Liver (tissue), 9 donors: ENCODE measurements around the gene MYO3B. TPM values are rescaled to one million over a fixed set of nuclear protein-coding genes. Genes with fewer than 3 reads are reported as not detected.

Experiments
- DNase-seq: peaks from one replicate; pipeline ENCODE4 v3.0.0-alpha.2; 2017; ENCODE audit warnings: low spot score
- H3K27ac ChIP-seq, 2 donors: one replicate each; pipeline ENCODE4 v1.7.0; 2013; ENCODE audit warnings: inconsistent platforms in 2 of 2, low read length in 2 of 2, control low read depth in 1 of 2, low read depth in 1 of 2, mild to moderate bottlenecking in 1 of 2
- H3K27me3 ChIP-seq, 4 donors: one replicate each; pipeline versions ENCODE4 v1.6.1 to v1.7.0; 2013; ENCODE audit warnings: low read length in 3 of 4, inconsistent platforms in 1 of 4, mild to moderate bottlenecking in 1 of 4, moderate library complexity in 1 of 4; ENCODE audit not compliant: control insufficient read depth in 4 of 4, insufficient read depth in 4 of 4
- H3K36me3 ChIP-seq, 4 donors: one replicate each; pipeline versions ENCODE4 v1.6.1 to v1.7.0; 2013; ENCODE audit warnings: low read length in 3 of 4, mild to moderate bottlenecking in 3 of 4, low read depth in 1 of 4, moderate library complexity in 1 of 4; ENCODE audit not compliant: control insufficient read depth in 4 of 4, insufficient read depth in 3 of 4
- H3K4me1 ChIP-seq, 4 donors: one replicate each; pipeline versions ENCODE4 v1.6.1 to v1.7.0; 2013; ENCODE audit warnings: low read length in 3 of 4, mild to moderate bottlenecking in 3 of 4, moderate library complexity in 1 of 4; ENCODE audit not compliant: control insufficient read depth in 4 of 4, insufficient read depth in 4 of 4
- H3K4me3 ChIP-seq, 3 donors: one replicate each; pipeline versions ENCODE4 v1.6.1 to v1.7.0; 2013; ENCODE audit warnings: low read length in 3 of 3, control low read depth in 1 of 3, low read depth in 1 of 3, mild to moderate bottlenecking in 1 of 3
- H3K9ac ChIP-seq, 2 donors: one replicate each; pipeline ENCODE4 v1.7.0; 2013; ENCODE audit warnings: low read length in 2 of 2, mild to moderate bottlenecking in 2 of 2, moderate library complexity in 2 of 2, control low read depth in 1 of 2, low read depth in 1 of 2
- H3K9me3 ChIP-seq, 4 donors: one replicate each; pipeline versions ENCODE4 v1.6.1 to v1.7.0; 2013; ENCODE audit warnings: low read length in 3 of 4; ENCODE audit not compliant: control insufficient read depth in 4 of 4
- ATF3 ChIP-seq: IDR thresholded peaks from 2 replicates; pipeline ENCODE4 v1.6.1; 2016; ENCODE audit warnings: antibody characterized with exemption
- EGR1 ChIP-seq, 2 donors: IDR thresholded peaks; 2 replicates each; pipeline ENCODE4 v1.6.1; 2016 to 2018; ENCODE audit warnings: antibody characterized with exemption in 2 of 2, low read depth in 2 of 2
- FOXA1 ChIP-seq: IDR thresholded peaks from 2 replicates; pipeline ENCODE4 v1.6.1; 2016; ENCODE audit warnings: antibody characterized with exemption
- FOXA2 ChIP-seq: IDR thresholded peaks from 2 replicates; pipeline ENCODE4 v1.6.1; 2016; ENCODE audit warnings: antibody characterized with exemption
- GABPA ChIP-seq, 2 donors: IDR thresholded peaks in 1 of 2; conservative IDR thresholded peaks in 1 of 2; 2 replicates each; pipeline ENCODE4 v1.6.1; 2016; ENCODE audit warnings: antibody characterized with exemption in 2 of 2, mild to moderate bottlenecking in 1 of 2, moderate library complexity in 1 of 2
- HNF4G ChIP-seq: IDR thresholded peaks from 2 replicates; pipeline ENCODE4 v1.6.1; 2016; ENCODE audit warnings: antibody characterized with exemption
- NR2F2 ChIP-seq: IDR thresholded peaks from 2 replicates; pipeline ENCODE4 v1.6.1; 2016; ENCODE audit warnings: antibody characterized with exemption
- RAD21 ChIP-seq, 2 donors: IDR thresholded peaks; 2 replicates each; pipeline ENCODE4 v1.6.1; 2016; ENCODE audit warnings: antibody characterized with exemption in 2 of 2, mild to moderate bottlenecking in 2 of 2
- SP1 ChIP-seq: IDR thresholded peaks from 2 replicates; pipeline ENCODE4 v1.6.1; 2018; ENCODE audit warnings: antibody characterized with exemption, mild to moderate bottlenecking
- YY1 ChIP-seq: IDR thresholded peaks from 2 replicates; pipeline ENCODE4 v1.6.1; 2016; ENCODE audit warnings: antibody characterized with exemption, mild to moderate bottlenecking
- ZBTB33 ChIP-seq: IDR thresholded peaks from 2 replicates; pipeline ENCODE4 v1.6.1; 2016; ENCODE audit warnings: antibody characterized with exemption
- WGBS: extraction: QIAGEN DNeasy Blood & Tissue Kit; methylation state at CpG from one replicate; pipeline ENCODE4 v1.1.7; 2013; 5-methylcytosine and 5-hydroxymethylcytosine counted together
- polyA plus RNA-seq, 2 donors: library from polyadenylated mRNA; stranded (reverse) in 1 of 2; unstranded in 1 of 2; fragments of 200-250 nt in 1 of 2; fragments of >200 nt in 1 of 2; fragmentation: Nextera tagmentation in 1 of 2; extraction: Ambion mirVana in 1 of 2; gene quantifications; one replicate each; pipeline versions ENCODE4 v1.2.1 to v1.2.3, GENCODE V29; 2013 to 2015
- total RNA-seq, 2 donors: library from RNA; depleted of rRNA; stranded (reverse); fragments of >200 nt; gene quantifications; one replicate each; pipeline ENCODE4 v1.2.3, GENCODE V29; 2014
- TF ChIP-seq, protein P1 (sequence below): IDR thresholded peaks from 2 replicates; pipeline ENCODE4 v1.6.1; 2016; ENCODE audit warnings: antibody characterized with exemption
- TF ChIP-seq, protein P2 (sequence below): fragments of 150-350 bp; IDR thresholded peaks from 2 replicates; pipeline ENCODE4 v1.5.1; 2017; ENCODE audit warnings: improper control_type of control experiment, low read depth, low read length; ENCODE audit not compliant: missing input control
- donor health status: healthy.
- donor health status: healthy.
- donor health status: healthy.
- donor health status: healthy.
- donor health status: healthy.

The MYO3B gene
- total and polyA plus RNA-seq, 4 donors: under 0.01 to 0.05 TPM; not detected in 2

DNA sequence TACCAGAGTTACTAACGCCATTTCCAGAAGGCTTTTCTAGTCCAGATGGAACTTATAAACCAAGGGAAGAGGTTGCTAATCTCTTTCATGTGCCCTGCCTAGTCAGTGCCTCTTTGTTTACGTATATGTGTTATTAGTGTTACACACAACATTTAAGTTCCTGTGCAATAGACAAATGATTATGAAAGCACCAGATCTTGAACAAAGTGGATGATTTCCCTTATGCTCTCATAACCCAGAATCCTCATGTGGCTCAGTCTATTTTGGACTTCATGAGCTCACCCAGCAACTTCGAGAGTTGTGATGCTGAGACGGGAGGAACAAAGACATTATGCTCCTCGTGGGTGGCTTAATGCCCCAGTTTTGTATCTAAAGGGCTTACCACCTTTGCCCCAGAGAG lies 322.8 kb downstream of the MYO3B start:
- TF ChIP-seq HNF4G: no peak
- no peak for TF ChIP-seq FOXA2
- TF ChIP-seq YY1: no peak
- no peak for TF ChIP-seq ATF3
- TF ChIP-seq, protein P1, sequence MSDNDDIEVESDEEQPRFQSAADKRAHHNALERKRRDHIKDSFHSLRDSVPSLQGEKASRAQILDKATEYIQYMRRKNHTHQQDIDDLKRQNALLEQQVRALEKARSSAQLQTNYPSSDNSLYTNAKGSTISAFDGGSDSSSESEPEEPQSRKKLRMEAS: no peak
- no peak for TF ChIP-seq RAD21 (IDR thresholded peaks at IDR 0.05)
- TF ChIP-seq NR2F2: no peak
- TF ChIP-seq GABPA (IDR thresholded peaks at IDR 0.05 in 1 of 2, conservative IDR thresholded peaks at IDR 0.05 in 1 of 2): no peak
- Histone ChIP-seq H3K4me1 (no peaks in the 10 kb centered on the region), H3K9me3 (no peaks in the 10 kb centered on the region), H3K36me3 (no peaks in the 10 kb centered on the region), H3K4me3 (no peak overlapping the region), H3K27me3 (peaks cover 0 to 2% (median 0%) of the 10 kb centered on the region in 4 donors), H3K27ac (no peak overlapping the region), H3K9ac (no peak overlapping the region)
- DNase-seq: no peak
- WGBS: 81% methylated on average over 5 of the region's 5 CpGs

DNA sequence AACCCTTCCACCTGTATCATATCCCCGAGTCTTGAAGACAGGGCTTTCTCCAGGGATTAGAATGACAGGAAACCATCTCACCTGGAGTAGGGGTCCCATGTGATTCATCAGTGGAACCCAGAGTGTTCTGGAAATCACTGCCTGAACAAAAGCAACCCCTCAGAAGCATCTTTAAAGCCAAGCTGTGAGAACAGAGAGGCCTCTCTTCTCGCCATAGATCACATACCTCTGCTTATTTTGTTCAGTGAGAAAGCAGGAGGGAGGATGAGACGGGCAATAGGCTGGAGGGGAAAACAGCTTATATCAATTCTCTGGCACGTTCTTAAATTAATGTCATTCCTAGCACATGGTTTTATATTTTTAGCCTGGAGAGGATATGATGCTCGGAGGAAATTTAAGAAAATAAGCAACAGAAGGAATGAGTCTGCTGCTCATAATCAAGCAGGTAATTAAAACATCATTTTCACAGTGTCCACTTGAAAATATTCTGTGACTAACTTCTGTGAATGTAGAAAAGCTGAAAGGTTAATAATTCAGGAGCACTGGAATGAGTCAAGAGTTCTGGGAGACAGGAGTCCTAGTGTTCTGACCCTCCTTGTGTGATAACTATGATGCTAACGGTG lies 323.6 kb downstream of the MYO3B start:
- Histone ChIP-seq H3K36me3 (no peaks in the 10 kb centered on the region), H3K27me3 (peaks cover 0 to 2% (median 0%) of the 10 kb centered on the region in 4 donors), H3K27ac (no peak overlapping the region), H3K9ac (no peak overlapping the region), H3K4me1 (no peaks in the 10 kb centered on the region), H3K4me3 (no peak overlapping the region), H3K9me3 (no peaks in the 10 kb centered on the region)
- WGBS: 70% methylated on average over 6 of the region's 6 CpGs
- TF ChIP-seq SP1 (no peak), NR2F2 (no peak), FOXA2 (no peak), RAD21 (IDR thresholded peaks at IDR 0.05) (no peak), EGR1 (IDR thresholded peaks at IDR 0.05; ENCODE audit: low read depth in 2 of 2) (no peak), ZBTB33 (no peak), FOXA1 (no peak)
- TF ChIP-seq, protein P2, sequence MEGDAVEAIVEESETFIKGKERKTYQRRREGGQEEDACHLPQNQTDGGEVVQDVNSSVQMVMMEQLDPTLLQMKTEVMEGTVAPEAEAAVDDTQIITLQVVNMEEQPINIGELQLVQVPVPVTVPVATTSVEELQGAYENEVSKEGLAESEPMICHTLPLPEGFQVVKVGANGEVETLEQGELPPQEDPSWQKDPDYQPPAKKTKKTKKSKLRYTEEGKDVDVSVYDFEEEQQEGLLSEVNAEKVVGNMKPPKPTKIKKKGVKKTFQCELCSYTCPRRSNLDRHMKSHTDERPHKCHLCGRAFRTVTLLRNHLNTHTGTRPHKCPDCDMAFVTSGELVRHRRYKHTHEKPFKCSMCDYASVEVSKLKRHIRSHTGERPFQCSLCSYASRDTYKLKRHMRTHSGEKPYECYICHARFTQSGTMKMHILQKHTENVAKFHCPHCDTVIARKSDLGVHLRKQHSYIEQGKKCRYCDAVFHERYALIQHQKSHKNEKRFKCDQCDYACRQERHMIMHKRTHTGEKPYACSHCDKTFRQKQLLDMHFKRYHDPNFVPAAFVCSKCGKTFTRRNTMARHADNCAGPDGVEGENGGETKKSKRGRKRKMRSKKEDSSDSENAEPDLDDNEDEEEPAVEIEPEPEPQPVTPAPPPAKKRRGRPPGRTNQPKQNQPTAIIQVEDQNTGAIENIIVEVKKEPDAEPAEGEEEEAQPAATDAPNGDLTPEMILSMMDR: no peak
- DNase-seq: no peak
